HG02943 (cell line): ENCODE measurements around the gene TBX4.

ENCODE experiments used
- ATAC-seq: cut with Tn5 transposase; IDR thresholded peaks from one replicate; pipeline ENCODE4 v1.9.1; 2021; ENCODE audit warnings: mild to moderate bottlenecking, low read depth, moderate library complexity; ENCODE audit not compliant: unreplicated experiment

Gene TBX4

DNA sequence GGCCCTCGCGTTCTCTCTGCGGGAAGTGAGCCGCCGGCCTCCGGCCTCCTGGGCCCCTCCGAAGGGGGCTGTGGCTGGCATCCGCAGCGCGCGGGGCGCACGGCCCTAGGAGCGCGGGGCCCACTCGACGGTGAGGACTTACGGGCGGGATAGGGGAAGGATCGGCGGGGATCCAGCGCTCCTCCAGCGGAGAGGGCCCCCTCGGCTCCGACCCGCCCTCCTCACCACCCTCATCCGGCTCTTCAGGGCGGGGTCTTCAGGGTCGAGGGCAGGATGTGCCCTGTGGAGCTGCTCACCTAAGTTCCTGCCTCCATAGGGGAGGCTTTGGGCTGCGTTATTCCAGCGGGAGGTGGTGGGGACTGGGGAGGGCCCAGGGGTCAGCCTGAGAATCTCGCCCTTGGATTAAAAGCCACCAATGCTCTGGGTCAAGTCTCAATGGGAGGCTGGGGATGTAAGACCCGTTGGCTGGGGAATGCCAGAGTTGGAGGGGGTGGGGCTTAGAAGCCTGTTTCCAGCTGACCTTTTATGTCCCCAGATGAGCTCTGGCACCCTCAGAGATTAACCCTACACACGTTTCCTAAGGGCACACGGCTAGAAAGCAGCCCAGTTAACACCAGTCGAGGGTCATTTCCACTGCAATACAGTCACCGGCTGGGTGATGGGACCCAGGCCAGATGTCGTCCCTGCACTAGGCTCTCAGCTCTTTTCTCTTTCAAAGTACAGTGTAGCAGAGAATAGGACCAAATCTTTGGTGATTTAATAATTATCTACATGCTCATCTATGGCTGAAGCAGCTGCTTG, 39.2 kb upstream of the TBX4 start:
- no peak for ATAC-seq

DNA sequence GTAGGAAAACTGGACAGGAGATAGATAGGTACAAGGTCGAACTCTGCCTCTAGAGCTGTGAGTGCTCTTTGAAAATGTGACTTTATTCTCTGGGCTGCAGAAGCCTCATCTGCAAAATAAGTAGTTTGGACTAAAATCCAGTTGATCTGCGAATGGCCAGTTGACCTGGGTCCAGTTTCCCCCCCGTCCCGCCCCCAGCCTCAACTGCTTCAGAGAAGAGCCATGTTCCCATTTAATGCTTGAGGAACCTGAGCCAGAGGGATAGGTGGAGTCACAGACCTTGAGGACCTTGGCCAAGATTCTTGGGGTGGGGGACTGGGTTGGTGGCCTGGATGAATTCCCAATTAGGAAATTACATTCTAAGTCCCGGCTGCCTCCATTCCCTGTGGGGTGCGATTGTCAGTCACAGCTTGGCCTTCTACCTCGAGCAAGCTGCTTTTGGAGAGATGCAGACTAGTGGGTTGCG, 38.5 kb upstream of the TBX4 start:
- ATAC-seq = no peak

DNA sequence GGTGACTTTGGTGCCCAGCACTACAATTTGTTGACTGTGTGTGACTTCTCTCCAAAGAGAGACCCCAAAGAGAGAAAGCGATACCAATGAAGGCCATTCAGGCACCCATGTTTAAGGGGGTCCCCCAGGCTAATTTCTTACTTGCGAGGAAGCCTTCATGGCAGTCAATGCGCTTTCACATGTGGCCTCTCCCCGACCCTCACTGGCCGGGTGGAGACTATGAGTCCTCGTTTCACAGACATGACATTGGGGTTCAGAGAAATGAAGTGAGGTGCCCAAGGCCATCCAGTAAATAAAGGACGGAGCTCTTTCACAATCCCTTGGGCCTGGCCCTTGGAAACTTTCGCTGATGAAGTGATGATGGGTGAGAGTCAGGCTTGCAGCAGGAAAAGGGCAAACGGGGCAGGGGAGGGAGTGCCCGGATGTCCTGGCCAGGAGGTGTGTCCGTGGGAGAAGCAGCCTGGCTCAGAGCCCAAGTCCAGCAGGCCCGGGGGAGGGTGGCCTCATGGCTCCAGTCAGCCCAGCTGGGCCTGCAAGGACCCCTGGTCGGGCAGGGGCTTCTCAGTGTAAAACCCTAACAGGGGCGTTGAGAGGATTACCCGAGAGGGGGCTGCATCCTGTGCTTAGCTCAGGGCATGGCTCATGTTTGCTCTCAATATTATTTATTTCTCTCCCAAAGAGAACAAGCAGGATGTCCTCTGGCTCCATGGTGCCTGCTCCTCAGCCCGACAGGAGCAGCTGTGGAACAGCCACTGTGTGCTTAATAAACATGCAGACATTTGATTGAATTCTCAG, 37.9 kb upstream of the TBX4 start:
- ATAC-seq = no peak

DNA sequence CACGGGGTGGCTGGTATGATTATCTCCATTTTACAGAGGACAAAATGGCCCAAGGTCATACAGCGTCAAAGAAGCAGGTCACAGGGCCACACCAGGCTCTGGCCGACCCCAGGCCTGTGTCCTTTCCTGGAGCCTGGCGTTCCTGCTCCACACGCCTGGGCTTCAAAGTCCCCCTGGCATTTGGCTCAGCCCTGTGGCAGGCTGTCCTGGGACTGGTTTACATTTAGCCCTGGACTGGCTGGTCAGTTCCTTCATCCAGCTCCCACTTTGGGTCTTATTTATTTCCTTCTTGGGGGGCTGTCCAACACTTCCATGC, 37.3 kb upstream of the TBX4 start:
- ATAC-seq = no peak

DNA sequence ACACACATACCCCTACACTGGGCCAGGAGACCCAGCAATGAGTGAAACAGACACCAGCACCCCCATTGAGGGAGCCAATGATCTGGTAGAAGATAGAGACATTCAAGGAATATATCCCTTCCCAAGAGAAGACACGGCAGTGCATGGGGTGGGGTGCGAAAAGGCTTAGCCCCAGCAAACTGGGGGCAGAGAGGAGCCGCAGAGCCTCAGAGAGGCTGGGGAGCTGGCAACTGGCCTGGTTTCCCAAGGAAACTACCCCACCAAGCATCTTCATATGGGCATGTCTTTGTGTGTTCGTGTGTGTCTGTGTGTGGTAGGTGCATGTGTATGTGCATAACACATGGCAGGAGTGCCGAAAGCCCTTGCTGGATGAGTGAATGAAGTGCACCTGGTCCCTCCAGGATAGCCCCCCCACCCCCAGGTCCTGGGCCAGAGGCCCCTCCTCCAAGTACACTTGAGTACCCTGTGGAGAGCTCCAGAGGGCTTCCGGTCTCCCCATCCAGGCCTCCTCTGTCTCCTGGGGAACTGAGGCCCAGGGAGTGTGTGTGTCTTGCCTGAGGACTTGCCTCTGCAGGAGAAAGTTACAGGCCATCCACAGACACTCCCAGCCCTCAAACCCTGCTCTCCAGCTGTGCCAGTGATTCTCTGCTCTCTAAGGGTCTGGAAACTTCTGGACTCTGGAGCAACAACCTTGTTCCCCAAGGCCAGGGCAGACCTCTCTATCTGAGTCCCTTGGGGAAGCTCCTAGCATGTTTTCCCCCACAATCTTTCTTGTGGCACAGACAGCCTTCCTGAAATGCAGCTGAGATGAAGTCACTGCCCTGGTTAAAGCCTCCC, 36.6 kb upstream of the TBX4 start:
- ATAC-seq = no peak

DNA sequence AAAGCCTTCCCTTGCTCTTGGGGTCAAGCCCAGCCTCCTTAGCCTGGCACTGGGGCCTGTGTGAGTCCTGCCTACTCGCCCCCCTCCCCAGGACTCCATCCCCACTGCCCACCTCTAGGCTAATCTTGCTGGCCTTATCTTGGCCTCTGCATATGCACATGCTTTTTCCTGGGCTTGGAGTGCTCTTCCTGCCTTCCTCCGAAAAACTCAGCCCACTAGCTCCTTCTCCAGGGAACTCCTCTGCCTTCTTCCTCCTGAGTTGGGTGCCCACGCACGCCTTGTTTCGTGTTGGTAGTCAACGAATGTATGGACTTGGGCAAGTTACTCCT, 36.0 kb upstream of the TBX4 start:
- ATAC-seq = no peak

DNA sequence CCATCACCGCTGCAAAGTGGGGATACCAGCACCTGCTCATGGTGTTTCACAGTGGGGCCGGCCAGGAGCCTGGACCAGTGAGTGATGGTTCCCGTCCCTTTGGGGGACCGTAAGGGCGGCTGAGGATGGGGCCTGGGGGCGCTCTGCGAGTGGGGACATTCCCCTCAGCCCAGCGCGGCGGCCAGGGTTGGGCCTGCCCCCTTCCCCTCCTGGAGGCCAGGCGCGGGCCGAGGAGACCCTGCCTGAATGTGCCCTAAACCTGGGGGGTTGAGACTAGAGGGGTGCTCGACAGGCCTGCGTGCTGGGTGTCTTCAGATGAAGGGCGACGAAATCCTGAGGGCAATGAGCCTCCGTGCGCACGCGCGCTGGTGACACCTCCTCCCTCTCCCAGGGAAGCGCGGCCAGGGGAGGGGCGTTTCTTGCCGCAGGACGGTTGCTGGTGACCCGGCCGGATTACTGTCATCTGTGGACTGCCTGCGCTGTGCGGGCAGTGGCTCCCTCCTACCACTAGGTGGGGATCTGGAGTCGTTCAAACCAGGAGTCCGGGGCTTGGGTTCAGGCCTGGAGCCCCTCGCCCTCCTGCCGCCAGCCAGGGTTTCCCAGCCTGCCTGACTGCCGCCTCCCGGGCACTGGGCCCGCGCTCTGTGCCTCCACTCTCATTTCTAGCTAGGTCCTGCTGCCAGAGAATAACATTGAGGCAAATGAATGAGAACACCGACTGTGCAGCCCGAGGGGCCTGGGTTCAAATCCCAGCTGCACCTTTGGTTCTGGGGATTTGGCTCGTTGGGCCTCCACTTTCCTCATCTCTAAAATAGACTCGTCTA, 35.5 kb upstream of the TBX4 start:
- ATAC-seq = no peak

DNA sequence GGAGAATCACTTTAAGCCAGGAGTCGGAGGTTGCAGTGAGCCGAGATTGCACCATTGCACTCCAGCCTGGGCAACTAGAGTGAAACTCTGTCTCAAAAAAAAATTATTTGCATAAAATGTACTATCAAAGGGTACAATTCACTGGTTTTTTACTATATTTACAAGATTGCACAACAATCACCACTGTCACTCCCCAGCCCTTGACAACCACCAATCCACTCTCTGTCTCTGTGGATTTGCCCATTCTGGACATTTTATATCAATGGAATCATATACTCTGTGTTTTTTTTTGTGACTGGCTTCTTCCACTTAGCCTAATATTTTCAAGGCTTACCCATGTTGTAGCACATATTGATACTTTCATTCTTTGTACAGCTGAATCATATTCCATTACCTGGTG, 33.8 kb upstream of the TBX4 start:
- ATAC-seq = no peak

DNA sequence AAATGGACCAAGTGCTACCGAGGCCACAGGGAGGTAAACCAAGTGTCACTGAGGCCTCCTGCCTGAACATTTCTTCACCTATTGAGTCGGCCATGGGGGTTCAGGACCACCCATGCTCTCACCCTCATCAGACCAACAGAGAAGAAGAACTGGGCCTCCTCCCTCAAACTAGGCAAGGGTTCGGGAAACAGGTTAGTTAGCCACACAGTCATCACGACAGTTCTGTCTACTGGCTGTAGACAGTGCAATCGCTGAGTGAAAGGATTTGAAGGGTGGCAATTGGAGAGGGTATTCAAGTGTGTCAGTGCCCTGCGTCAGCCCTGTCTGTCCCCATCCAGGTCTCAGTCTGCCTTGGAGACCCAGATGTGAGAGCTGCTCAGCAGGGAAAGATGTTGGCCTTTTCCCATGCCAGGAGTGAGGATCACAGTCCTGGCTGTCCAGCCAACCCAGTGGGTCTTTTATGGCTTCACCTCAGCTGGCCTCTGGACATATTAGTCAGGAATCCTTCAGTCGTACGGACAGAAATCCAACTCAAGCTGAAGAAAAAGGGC, 32.7 kb upstream of the TBX4 start:
- no peak for ATAC-seq

DNA sequence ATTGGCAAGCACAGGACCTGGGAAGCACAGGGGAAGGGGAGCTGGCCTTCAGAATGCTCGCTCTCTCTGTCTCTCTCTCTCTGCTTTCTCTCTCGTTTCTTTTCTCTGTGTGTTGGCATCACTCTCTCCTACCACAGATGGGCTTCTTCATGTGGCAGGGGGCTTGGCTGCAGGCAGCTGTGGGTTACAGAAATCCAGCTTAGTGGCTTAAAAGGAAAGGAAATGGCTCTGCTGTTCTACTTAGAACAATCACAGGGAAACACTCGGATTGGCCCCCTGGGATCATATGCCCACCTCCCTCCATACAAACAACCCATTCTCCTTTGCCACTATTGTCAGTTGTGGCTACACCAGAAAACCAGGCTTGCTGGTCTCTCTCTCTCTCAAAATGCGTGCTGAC, 32.2 kb upstream of the TBX4 start:
- no peak for ATAC-seq

DNA sequence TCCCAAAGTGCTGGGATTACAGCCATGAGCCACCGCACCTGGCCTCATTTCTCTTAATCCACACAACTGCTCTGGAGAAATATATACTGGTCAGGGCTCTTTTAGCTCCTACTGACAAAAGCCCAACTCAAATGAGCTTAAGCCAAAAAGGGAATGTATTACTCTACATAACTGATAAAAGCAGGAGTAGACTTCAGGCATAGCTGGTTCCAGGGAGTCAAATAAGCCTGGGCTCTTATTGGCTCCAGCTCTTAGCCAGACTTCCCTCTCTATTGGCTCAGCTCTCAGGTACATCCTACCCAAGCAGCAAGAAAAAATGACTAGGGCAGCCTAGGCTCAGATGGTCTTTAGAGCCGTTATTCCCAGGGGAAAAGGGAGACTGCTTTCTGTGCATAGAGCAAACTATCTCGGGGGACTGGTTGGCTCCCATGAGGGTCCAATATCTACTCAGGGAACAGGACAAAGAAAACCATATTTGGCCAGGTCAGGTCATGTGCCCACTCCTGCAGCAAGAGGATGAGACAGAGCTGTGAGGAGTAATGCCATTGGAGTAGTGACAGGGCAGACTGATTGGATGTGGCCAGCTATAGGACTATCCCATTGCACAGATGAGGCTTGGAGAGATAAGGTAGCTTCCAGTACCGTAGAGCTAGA, 31.4 kb upstream of the TBX4 start:
- ATAC-seq = no peak

DNA sequence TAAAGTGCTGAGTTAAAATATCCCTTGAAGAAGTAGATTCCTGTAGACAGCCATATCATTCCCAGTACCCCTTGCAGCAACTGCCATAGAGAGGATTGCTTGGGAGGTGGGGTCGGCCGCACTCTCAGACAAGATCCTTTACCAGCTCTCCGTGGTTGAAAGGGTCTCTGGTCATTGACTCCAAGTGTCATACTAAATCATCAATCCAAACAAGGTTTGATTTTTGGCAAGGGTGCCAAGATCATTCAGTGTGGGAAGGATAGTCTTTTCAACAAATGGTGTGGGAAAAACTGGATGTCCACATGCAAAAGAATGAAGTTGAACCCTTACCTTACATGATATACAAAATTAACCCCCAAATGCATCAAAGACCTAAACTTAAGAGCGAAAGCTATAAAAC, 30.8 kb upstream of the TBX4 start:
- ATAC-seq = no peak

DNA sequence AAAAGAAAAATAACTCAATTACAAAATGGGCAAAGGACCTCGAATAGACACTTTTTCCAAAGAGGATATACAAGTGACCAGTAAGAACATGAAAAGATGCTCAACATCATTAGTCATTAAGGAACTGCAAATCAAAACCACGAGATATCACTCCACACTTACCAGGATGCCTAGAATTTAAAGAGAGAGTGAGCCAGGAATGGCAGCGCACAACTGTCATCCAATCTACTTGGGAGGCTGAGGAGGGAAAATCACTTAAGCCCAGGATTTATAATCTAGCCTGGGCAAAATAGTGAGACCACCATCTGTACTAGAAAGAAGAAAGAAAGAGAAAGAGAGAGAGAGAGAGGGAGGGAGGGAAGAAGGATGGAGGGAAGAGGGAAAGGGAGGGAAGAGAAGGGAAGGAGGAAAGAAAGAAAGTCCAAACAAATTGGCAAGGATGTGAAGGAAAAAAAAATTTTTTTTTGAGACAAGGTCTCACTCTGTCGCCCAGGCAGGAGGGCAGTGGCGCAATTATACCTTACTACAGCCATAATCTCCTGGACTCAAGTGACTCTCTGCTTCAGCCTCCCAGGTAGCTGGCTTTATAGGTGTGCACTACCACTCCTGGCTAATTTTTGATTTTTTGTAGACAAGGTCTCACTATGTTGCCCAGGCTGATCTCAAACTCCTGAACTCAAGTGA, 30.0 kb upstream of the TBX4 start:
- no peak for ATAC-seq

DNA sequence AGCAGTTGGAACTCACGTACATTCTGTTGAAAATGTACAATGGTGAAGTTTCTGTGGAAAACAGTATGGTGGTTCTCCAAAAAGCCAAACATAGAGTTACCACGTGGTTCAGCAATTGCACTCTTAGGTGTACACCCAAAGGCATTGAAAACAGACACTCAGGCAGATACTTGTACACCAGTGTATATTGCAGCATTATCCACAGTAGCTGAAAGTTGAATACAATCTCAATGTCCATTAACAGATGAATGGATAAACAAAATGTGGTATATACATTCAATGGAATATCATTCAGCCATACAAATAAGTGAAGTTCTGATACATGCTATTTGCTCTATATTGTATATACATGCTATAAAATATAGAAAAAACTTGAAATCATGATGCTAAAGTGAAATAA, 29.4 kb upstream of the TBX4 start:
- ATAC-seq = no peak

DNA sequence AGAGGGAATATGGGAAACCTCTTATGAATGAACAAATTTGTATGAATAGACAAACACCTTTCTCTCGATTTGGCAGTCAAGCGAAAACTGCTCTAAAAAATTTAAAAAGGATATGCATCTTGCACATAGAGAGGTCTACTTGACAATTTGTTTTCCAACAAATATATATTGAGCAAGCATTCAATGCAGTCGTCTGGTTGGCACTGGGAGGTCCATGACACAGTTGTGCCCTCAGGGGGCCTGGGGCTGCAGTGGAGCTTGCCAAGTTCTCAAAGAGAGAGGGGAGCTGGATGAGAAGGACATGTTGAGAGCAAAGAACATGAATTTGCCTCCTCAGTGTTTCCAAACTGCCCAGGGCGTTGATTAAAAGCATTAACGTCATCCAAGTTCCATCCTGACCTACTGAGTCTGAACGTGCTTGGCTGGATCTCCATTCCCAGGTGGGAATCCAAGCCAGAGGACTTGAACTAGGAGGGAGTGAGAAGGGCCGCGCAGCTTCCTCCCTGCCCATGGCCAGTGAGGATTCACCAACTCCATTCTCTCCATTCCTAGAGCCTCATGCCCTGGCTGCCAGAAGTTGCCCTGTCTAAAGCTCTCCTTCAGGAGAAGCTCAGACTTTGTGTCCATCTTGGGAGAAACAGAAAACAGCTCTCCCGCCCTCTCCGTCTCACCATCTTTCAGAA, 28.1 kb upstream of the TBX4 start:
- ATAC-seq = no peak

DNA sequence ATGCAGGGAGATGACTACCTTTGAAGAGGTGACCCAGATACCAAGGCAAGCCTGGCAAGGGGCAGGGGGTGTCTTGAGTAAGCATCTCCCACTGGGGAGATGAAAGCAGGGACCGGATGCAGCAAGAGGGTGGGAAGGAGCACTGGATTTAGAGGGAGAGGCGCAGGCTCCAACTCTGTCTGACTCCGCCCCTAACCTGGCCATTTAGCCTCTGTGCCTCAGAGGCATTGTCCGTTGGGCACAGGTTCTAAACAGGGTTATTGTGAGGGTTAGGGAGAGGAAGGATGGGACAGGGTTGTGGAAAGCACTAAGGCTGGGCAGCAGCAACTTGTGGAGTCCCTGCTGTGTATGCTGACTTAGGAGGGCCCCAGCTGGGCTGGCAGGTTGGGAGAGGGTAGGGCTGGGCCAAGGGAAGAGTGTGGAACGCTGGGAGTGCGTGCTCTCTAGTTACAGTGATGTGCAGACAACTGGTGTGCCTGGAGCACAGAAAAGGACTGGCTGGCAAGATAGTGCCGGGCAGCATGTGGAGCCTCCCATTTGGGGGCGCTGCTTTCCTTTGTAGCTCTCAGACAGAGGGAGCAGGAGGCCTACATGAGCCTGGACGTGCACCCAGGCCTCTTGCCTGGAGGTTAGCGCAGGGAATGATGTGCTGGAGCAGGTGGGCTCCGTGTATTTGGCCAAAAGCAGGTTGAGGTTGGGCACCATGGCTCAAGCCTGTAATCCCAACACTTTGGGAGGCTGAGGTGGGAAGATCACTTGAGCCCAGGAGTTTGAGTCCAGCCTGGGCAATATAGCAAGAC, 26.3 kb upstream of the TBX4 start:
- no peak for ATAC-seq

DNA sequence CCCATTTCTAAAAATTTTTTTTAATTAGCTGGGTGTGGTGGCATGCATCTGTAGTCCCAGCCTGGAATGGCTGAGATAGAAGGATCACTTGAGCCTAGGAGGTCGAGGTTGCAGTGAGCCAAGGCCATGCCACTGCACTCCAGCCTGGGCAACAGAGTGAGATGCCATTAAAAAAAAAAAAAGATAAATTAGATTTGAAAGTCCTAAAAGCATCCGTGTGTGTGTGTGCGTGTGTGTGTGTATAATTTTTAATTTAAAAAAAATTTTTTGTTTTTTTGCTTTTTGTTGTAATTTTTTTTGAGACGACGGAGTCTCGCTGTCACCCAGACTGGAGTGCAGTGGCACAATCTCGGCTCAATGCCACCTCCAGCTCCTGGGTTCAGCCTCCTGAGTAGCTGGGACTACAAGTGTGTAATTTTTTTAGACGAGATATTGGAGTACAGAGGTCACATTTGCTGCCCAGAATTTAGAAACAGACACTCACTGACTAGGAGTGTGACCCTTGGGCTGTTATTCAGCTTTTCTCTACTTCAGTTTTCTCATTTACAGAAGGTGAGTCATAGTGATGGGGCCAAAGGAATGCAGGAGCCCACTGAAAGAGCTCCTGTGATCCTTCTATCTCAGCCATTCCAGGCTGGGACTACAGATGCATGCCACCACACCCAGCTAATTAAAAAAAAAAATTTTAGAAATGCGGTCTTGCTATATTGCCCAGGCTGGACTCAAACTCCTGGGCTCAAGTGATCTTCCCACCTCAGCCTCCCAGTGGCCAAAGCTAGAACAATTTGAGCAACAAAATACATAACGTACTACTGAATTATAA, 25.5 kb upstream of the TBX4 start:
- no peak for ATAC-seq
